Neuronal stem cell (in vitro differentiated cells): ENCODE measurements around the gene LOC128125822.

ENCODE experiments used
- DNase-seq: peaks from one replicate; pipeline ENCODE4 v3.0.0-alpha.2; 2013; ENCODE audit warnings: low spot score
- H2AFZ ChIP-seq: one replicate; pipeline ENCODE4 v1.6.1; 2013; ENCODE audit warnings: mild to moderate bottlenecking, low read length, inconsistent platforms
- H2AK5ac ChIP-seq: 2 replicates; pipeline ENCODE4 v1.6.1; 2013; ENCODE audit warnings: low read depth, mild to moderate bottlenecking, inconsistent platforms, low read length, moderate library complexity, mixed read lengths
- H2BK120ac ChIP-seq: 2 replicates; pipeline ENCODE4 v1.6.1; 2013; ENCODE audit warnings: low read depth, mild to moderate bottlenecking, inconsistent platforms, low read length, moderate library complexity, mixed read lengths
- H2BK12ac ChIP-seq: one replicate; pipeline ENCODE4 v1.6.1; 2013; ENCODE audit warnings: low read length, inconsistent platforms
- H2BK15ac ChIP-seq: 2 replicates; pipeline ENCODE4 v1.6.1; 2013; ENCODE audit warnings: mild to moderate bottlenecking, low read length, inconsistent platforms, mixed read lengths
- H2BK5ac ChIP-seq: one replicate; pipeline ENCODE4 v1.6.1; 2013; ENCODE audit warnings: inconsistent platforms, mild to moderate bottlenecking, low read length, moderate library complexity
- H3K14ac ChIP-seq: one replicate; pipeline ENCODE4 v1.6.1; 2013; ENCODE audit warnings: low read length, inconsistent platforms
- H3K18ac ChIP-seq: 2 replicates; pipeline ENCODE4 v1.6.1; 2013; ENCODE audit warnings: low read length, inconsistent platforms
- H3K23ac ChIP-seq: 2 replicates; pipeline ENCODE4 v1.6.1; 2013; ENCODE audit warnings: low read depth, mild to moderate bottlenecking, mixed read lengths, low read length, inconsistent platforms; ENCODE audit not compliant: poor library complexity
- H3K27ac ChIP-seq: replicated peaks from 3 replicates; pipeline ENCODE4 v1.5.1; 2013; ENCODE audit warnings: low read length, inconsistent platforms
- H3K27me3 ChIP-seq, 3 experiments: 2 replicates each; pipeline ENCODE4 v1.6.1; 2013; ENCODE audit warnings: low read length in 3 of 3, mild to moderate bottlenecking in 2 of 3, inconsistent platforms in 1 of 3, low read depth in 1 of 3, mixed read lengths in 1 of 3, moderate library complexity in 1 of 3; ENCODE audit not compliant: control insufficient read depth in 3 of 3, insufficient read depth in 3 of 3
- H3K36me3 ChIP-seq, 2 donors: replicated peaks in 1 of 2; 2 replicates each; pipeline ENCODE4 v1.6.1; 2013; ENCODE audit warnings: low read length in 2 of 2; ENCODE audit not compliant: control insufficient read depth in 2 of 2, insufficient read depth in 2 of 2
- H3K4ac ChIP-seq: 2 replicates; pipeline ENCODE4 v1.6.1; 2013; ENCODE audit warnings: inconsistent platforms, mild to moderate bottlenecking, low read length, moderate library complexity
- H3K4me1 ChIP-seq, 2 donors: 1 replicate in 1 of 2; 2 replicates in 1 of 2; pipeline ENCODE4 v1.6.1; 2013; ENCODE audit warnings: low read length in 2 of 2, low read depth in 1 of 2; ENCODE audit not compliant: control insufficient read depth in 2 of 2, insufficient read depth in 1 of 2
- H3K4me2 ChIP-seq: one replicate; pipeline ENCODE4 v1.6.1; 2013; ENCODE audit warnings: mild to moderate bottlenecking, low read length, inconsistent platforms; ENCODE audit not compliant: insufficient read depth, poor library complexity, severe bottlenecking
- H3K4me3 ChIP-seq, 2 donors: 2 replicates each; pipeline ENCODE4 v1.5.1; 2013; ENCODE audit warnings: low read length in 2 of 2, mild to moderate bottlenecking in 2 of 2, inconsistent platforms in 1 of 2, moderate library complexity in 1 of 2
- H3K79me1 ChIP-seq: one replicate; pipeline ENCODE4 v1.6.1; 2013; ENCODE audit warnings: low read depth, mild to moderate bottlenecking, inconsistent platforms, low read length, moderate library complexity
- H3K9ac ChIP-seq: one replicate; pipeline ENCODE4 v1.6.1; 2013; ENCODE audit warnings: mild to moderate bottlenecking, low read depth, low read length, inconsistent platforms; ENCODE audit not compliant: poor library complexity
- H3K9me3 ChIP-seq, 2 donors: replicated peaks in 1 of 2; 2 replicates each; pipeline versions ENCODE3 to v1.6.1; 2013; ENCODE audit warnings: low read length in 2 of 2, mild to moderate bottlenecking in 2 of 2, inconsistent platforms in 1 of 2, low read depth in 1 of 2, mixed read lengths in 1 of 2, moderate library complexity in 1 of 2; ENCODE audit not compliant: control insufficient read depth in 2 of 2, insufficient read depth in 1 of 2
- H4K8ac ChIP-seq: one replicate; pipeline ENCODE4 v1.6.1; 2013; ENCODE audit warnings: low read depth, mild to moderate bottlenecking, inconsistent platforms, low read length, moderate library complexity
- H4K91ac ChIP-seq: one replicate; pipeline ENCODE4 v1.6.1; 2013; ENCODE audit warnings: low read length, low read depth, mild to moderate bottlenecking, inconsistent platforms; ENCODE audit not compliant: poor library complexity
- WGBS, 2 donors: extraction: QIAGEN DNeasy Blood & Tissue Kit; methylation state at CpG; one replicate each; pipeline ENCODE4 v1.1.7; 2013; ENCODE audit warnings: missing lambda C conversion rate in 2 of 2, mixed read lengths in 1 of 2; ENCODE audit not compliant: insufficient read length in 2 of 2, insufficient replicate concordance in 1 of 2; ENCODE audit errors: extremely low coverage in 2 of 2; 5-methylcytosine and 5-hydroxymethylcytosine counted together

Gene LOC128125822

GRCh38 chr6:63581355-63582013 is 9.2 kb downstream of the LOC128125822 start:
- Histone ChIP-seq H3K14ac (no peak overlapping the region), H3K79me1 (no peaks in the 10 kb centered on the region), H2AK5ac (no peak overlapping the region), H3K27ac (no peak overlapping the region), H3K4me2 (no peak overlapping the region), H3K23ac (no peak overlapping the region), H3K4me3 (no peak overlapping the region), H4K91ac (no peak overlapping the region), H2BK15ac (no peak overlapping the region), H4K8ac (no peak overlapping the region), H3K27me3 (no peaks in the 10 kb centered on the region), H3K4me1 (no peaks in the 10 kb centered on the region), H2BK120ac (no peak overlapping the region), H3K9me3 (no peaks in the 10 kb centered on the region), H3K9ac (no peak overlapping the region), H3K18ac (no peak overlapping the region), H2AFZ (no peak overlapping the region), H2BK12ac (no peak overlapping the region), H2BK5ac (no peak overlapping the region), H3K36me3 (peaks cover 9 to 71% of the 10 kb centered on the region in 2 donors), H3K4ac (no peak overlapping the region)
- no CpG with 5 or more reads among the region's 2 CpGs for WGBS, 2 donors
- no peak for DNase-seq

- Histone ChIP-seq H2BK12ac (no peak overlapping the region), H3K36me3 (peaks cover 8 to 59% of the 10 kb centered on the region in 2 donors), H3K27me3 (no peaks in the 10 kb centered on the region), H3K79me1 (no peaks in the 10 kb centered on the region), H3K4me1 (no peaks in the 10 kb centered on the region), H3K18ac (no peak overlapping the region), H4K8ac (no peak overlapping the region), H2BK5ac (no peak overlapping the region), H2BK120ac (no peak overlapping the region), H3K4me2 (no peak overlapping the region), H2AFZ (no peak overlapping the region), H3K9ac (no peak overlapping the region), H2AK5ac (no peak overlapping the region), H3K23ac (no peak overlapping the region), H3K14ac (no peak overlapping the region), H3K9me3 (no peaks in the 10 kb centered on the region), H3K4ac (no peak overlapping the region), H3K27ac (no peak overlapping the region), H2BK15ac (no peak overlapping the region), H3K4me3 (no peak overlapping the region), H4K91ac (no peak overlapping the region)
- DNase-seq = no peak
- no CpG with 5 or more reads among the region's 4 CpGs for WGBS, 2 donors
These were observed 10.4 kb downstream of the LOC128125822 start for GRCh38 chr6:63582579-63583231.

GRCh38 chr6:63584125-63584514 is 11.8 kb downstream of the LOC128125822 start:
- H4K91ac ChIP-seq = no peak overlapping the region
- no peak overlapping the region for H3K4ac ChIP-seq
- no peak overlapping the region for H2BK15ac ChIP-seq
- H3K4me1 ChIP-seq = no peaks in the 10 kb centered on the region
- WGBS, 2 donors = no CpG with 5 or more reads among the region's 4 CpGs
- no peak overlapping the region for H2BK5ac ChIP-seq
- no peak overlapping the region for H2AK5ac ChIP-seq
- no peak for DNase-seq
- H3K23ac ChIP-seq = no peak overlapping the region
- H3K9ac ChIP-seq = no peak overlapping the region
- no peak overlapping the region for H3K27ac ChIP-seq
- H3K4me3 ChIP-seq = no peak overlapping the region
- H3K4me2 ChIP-seq = no peak overlapping the region
- no peaks in the 10 kb centered on the region for H3K9me3 ChIP-seq
- H2BK120ac ChIP-seq = no peak overlapping the region
- H3K36me3 ChIP-seq = peaks cover 7 to 45% of the 10 kb centered on the region in 2 donors
- no peak overlapping the region for H2BK12ac ChIP-seq
- no peak overlapping the region for H4K8ac ChIP-seq
- H3K79me1 ChIP-seq = no peaks in the 10 kb centered on the region
- no peak overlapping the region for H2AFZ ChIP-seq
- H3K27me3 ChIP-seq = no peaks in the 10 kb centered on the region
- H3K14ac ChIP-seq = no peak overlapping the region
- no peak overlapping the region for H3K18ac ChIP-seq

- H3K27me3 ChIP-seq = no peaks in the 10 kb centered on the region
- H4K8ac ChIP-seq = no peak overlapping the region
These were observed 12.3 kb downstream of the LOC128125822 start for GRCh38 chr6:63584566-63584965.

More at GRCh38 chr6:63584566-63584965, 12.3 kb downstream of the LOC128125822 start:
- no peak for DNase-seq
- Histone ChIP-seq H3K4me3 (no peak overlapping the region), H2BK120ac (no peak overlapping the region), H3K18ac (no peak overlapping the region), H3K79me1 (no peaks in the 10 kb centered on the region), H4K91ac (no peak overlapping the region), H3K4me1 (no peaks in the 10 kb centered on the region), H3K4me2 (no peak overlapping the region), H3K9me3 (no peaks in the 10 kb centered on the region), H3K4ac (no peak overlapping the region), H2AK5ac (no peak overlapping the region), H3K14ac (no peak overlapping the region), H3K36me3 (peaks cover 5 to 40% of the 10 kb centered on the region in 2 donors), H3K23ac (no peak overlapping the region), H2AFZ (no peak overlapping the region), H2BK12ac (no peak overlapping the region), H2BK15ac (no peak overlapping the region), H3K9ac (no peak overlapping the region), H3K27ac (no peak overlapping the region), H2BK5ac (no peak overlapping the region)
- no CpG with 5 or more reads among the region's 8 CpGs for WGBS, 2 donors
